ENCODE data around the gene RNPEPL1.

Gene RNPEPL1

GRCh38 chr2:240604939-240605716 lies 36.8 kb downstream of the RNPEPL1 start:
- Histone ChIP-seq H3K4me3 (ENCODE audit: low read length) (no peak overlapping the region), H3K4me2 (ENCODE audit: low read depth, low read length) (no peak overlapping the region), H3K36me3 (replicated peaks; ENCODE audit: insufficient read depth, low read length) (no peaks in the 10 kb centered on the region), H3K9me3 (replicated peaks; ENCODE audit: insufficient read depth, low read length) (no peaks in the 10 kb centered on the region), H3K27ac (ENCODE audit: low read length) (no peak overlapping the region), H3K9ac (ENCODE audit: low read length) (no peak overlapping the region), H3F3A (ENCODE audit: insufficient read depth, low read length) (no peaks in the 10 kb centered on the region), H4K20me1 (ENCODE audit: insufficient read depth, low read length) (no peaks in the 10 kb centered on the region), H3K27me3 (replicated peaks; ENCODE audit: insufficient read depth, low read length) (no peaks in the 10 kb centered on the region), H2AFZ (ENCODE audit: low read length) (no peak overlapping the region), H3K4me1 (ENCODE audit: low read length) (no peaks in the 10 kb centered on the region), H3K79me2 (ENCODE audit: low read length) (no peaks in the 10 kb centered on the region), H3K9me2 (replicated peaks; ENCODE audit: insufficient read depth, low read length) (no peaks in the 10 kb centered on the region)
- TF ChIP-seq EZH2 (optimal IDR thresholded peaks at IDR 0.05; ENCODE audit: low read depth, low read length) (no peak), EZH2phosphoT487 (IDR thresholded peaks at IDR 0.05; ENCODE audit: low read length) (no peak)
- TF ChIP-seq, protein P1, sequence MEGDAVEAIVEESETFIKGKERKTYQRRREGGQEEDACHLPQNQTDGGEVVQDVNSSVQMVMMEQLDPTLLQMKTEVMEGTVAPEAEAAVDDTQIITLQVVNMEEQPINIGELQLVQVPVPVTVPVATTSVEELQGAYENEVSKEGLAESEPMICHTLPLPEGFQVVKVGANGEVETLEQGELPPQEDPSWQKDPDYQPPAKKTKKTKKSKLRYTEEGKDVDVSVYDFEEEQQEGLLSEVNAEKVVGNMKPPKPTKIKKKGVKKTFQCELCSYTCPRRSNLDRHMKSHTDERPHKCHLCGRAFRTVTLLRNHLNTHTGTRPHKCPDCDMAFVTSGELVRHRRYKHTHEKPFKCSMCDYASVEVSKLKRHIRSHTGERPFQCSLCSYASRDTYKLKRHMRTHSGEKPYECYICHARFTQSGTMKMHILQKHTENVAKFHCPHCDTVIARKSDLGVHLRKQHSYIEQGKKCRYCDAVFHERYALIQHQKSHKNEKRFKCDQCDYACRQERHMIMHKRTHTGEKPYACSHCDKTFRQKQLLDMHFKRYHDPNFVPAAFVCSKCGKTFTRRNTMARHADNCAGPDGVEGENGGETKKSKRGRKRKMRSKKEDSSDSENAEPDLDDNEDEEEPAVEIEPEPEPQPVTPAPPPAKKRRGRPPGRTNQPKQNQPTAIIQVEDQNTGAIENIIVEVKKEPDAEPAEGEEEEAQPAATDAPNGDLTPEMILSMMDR (IDR thresholded peaks at IDR 0.05; ENCODE audit: low read length), result no peak
- DNase-seq, result no peak

- H3K9me3 ChIP-seq (replicated peaks; ENCODE audit: insufficient read depth, low read length), result no peaks in the 10 kb centered on the region
- no peak overlapping the region for H3K4me2 ChIP-seq (ENCODE audit: low read depth, low read length)
- no peaks in the 10 kb centered on the region for H3K4me1 ChIP-seq (ENCODE audit: low read length)
- H3K79me2 ChIP-seq (ENCODE audit: low read length), result no peaks in the 10 kb centered on the region
- no peak overlapping the region for H3K4me3 ChIP-seq (ENCODE audit: low read length)
- no peaks in the 10 kb centered on the region for H3F3A ChIP-seq (ENCODE audit: insufficient read depth, low read length)
- H3K27ac ChIP-seq (ENCODE audit: low read length), result no peak overlapping the region
- no peak overlapping the region for H2AFZ ChIP-seq (ENCODE audit: low read length)
- no peak overlapping the region for H3K9ac ChIP-seq (ENCODE audit: low read length)
- H3K36me3 ChIP-seq (replicated peaks; ENCODE audit: insufficient read depth, low read length), result no peaks in the 10 kb centered on the region
- no peaks in the 10 kb centered on the region for H3K27me3 ChIP-seq (replicated peaks; ENCODE audit: insufficient read depth, low read length)
- H4K20me1 ChIP-seq (ENCODE audit: insufficient read depth, low read length), result no peaks in the 10 kb centered on the region
- H3K9me2 ChIP-seq (replicated peaks; ENCODE audit: insufficient read depth, low read length), result no peaks in the 10 kb centered on the region
- no peak for DNase-seq
- TF ChIP-seq EZH2phosphoT487 (IDR thresholded peaks at IDR 0.05; ENCODE audit: low read length), result no peak
- TF ChIP-seq EZH2 (optimal IDR thresholded peaks at IDR 0.05; ENCODE audit: low read depth, low read length), result no peak
- TF ChIP-seq, protein P1 (IDR thresholded peaks at IDR 0.05; ENCODE audit: low read length), result no peak
Measured at GRCh38 chr2:240605867-240606743, 37.8 kb downstream of the RNPEPL1 start.

DNA sequence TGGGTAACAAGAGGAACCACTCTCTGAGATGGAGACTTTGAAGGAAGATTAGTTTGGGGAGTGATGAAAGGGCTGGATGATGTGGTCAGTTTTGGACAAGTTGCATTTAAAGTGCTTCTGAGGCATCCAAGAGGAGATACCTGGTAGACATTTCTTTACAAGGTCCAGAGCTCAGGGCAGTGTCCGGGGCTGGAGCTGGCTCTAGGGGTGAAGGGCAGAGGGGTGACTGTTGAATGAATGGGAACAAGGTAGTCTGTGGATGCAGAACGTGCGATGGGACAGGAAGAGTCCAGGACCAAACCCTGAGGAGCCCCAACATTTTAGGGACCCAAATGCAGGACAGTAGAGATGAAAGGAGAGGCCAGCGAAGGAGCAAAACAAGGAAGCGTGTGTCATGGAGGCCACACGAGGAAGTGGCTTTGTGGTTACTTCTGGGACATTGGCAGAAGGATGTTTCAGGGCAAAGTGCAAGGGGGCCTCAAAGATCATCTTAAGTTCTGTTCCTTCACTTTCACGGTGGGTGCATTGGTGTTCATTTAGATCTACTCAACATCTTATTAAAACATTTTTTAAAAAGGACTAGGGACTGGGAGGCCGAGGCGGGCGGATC lies 43.4 kb downstream of the RNPEPL1 start:
- Histone ChIP-seq H3K27me3 (replicated peaks; ENCODE audit: insufficient read depth, low read length) (no peaks in the 10 kb centered on the region), H3K36me3 (replicated peaks; ENCODE audit: insufficient read depth, low read length) (no peaks in the 10 kb centered on the region), H3K4me3 (ENCODE audit: low read length) (no peak overlapping the region), H3K4me1 (ENCODE audit: low read length) (no peaks in the 10 kb centered on the region), H4K20me1 (ENCODE audit: insufficient read depth, low read length) (no peaks in the 10 kb centered on the region), H3F3A (ENCODE audit: insufficient read depth, low read length) (no peaks in the 10 kb centered on the region), H3K9me2 (replicated peaks; ENCODE audit: insufficient read depth, low read length) (no peaks in the 10 kb centered on the region), H3K4me2 (ENCODE audit: low read depth, low read length) (no peak overlapping the region), H3K9me3 (replicated peaks; ENCODE audit: insufficient read depth, low read length) (no peaks in the 10 kb centered on the region), H3K27ac (ENCODE audit: low read length) (no peak overlapping the region), H3K9ac (ENCODE audit: low read length) (no peak overlapping the region), H2AFZ (ENCODE audit: low read length) (no peak overlapping the region), H3K79me2 (ENCODE audit: low read length) (no peaks in the 10 kb centered on the region)
- TF ChIP-seq EZH2phosphoT487 (IDR thresholded peaks at IDR 0.05; ENCODE audit: low read length) (no peak), EZH2 (optimal IDR thresholded peaks at IDR 0.05; ENCODE audit: low read depth, low read length) (no peak)
- TF ChIP-seq, protein P1 (IDR thresholded peaks at IDR 0.05; ENCODE audit: low read length), result no peak
- DNase-seq, result no peak

Measured in MM.1S (cell line).